Fibroblast of the aortic adventitia (primary cell): Measurements from ENCODE around the gene TAC3. TPM values are rescaled to one million over a fixed set of nuclear protein-coding genes. Genes with fewer than 3 reads are reported as not detected.

Source experiments
- DNase-seq: peaks from one replicate; pipeline ENCODE4 v3.0.0-alpha.2; 2010; ENCODE audit warnings: low read depth
- H3K4me3 ChIP-seq: 2 replicates; pipeline ENCODE4 v1.5.1; 2011; ENCODE audit warnings: low read depth, mild to moderate bottlenecking, control low read depth, low read length, moderate library complexity
- CTCF ChIP-seq: IDR thresholded peaks from 2 replicates; pipeline ENCODE4 v1.5.1; 2011; ENCODE audit warnings: mild to moderate bottlenecking, low read length, control low read depth, inconsistent platforms; ENCODE audit not compliant: insufficient read depth
- total RNA-seq: library from RNA; depleted of rRNA; stranded (reverse); fragments of >200 nt; gene quantifications from 2 replicates; pipeline ENCODE4 v1.2.3, GENCODE V29; 2012; ENCODE audit warnings: low replicate concordance

The TAC3 gene
- total RNA-seq, 1 donor = not detected

- no peak overlapping the region for H3K4me3 ChIP-seq
- TF ChIP-seq CTCF = no peak
- DNase-seq = no peak
Measured at GRCh38 chr12:57037264-57037663, 20.9 kb upstream of the TAC3 start.

GRCh38 chr12:57033431-57033830 is 17.1 kb upstream of the TAC3 start:
- no peak for TF ChIP-seq CTCF
- H3K4me3 ChIP-seq = no peak overlapping the region
- no peak for DNase-seq

- DNase-seq = no peak
- TF ChIP-seq CTCF = no peak
- no peak overlapping the region for H3K4me3 ChIP-seq
Measured at GRCh38 chr12:57031789-57032188, 15.5 kb upstream of the TAC3 start.

GRCh38 chr12:57031138-57031725 is 14.9 kb upstream of the TAC3 start:
- DNase-seq = no peak
- TF ChIP-seq CTCF = no peak
- no peak overlapping the region for H3K4me3 ChIP-seq

- DNase-seq = no peak
- no peak for TF ChIP-seq CTCF
- H3K4me3 ChIP-seq = no peak overlapping the region
Measured at GRCh38 chr12:57029457-57029856, 13.1 kb upstream of the TAC3 start.

GRCh38 chr12:57027805-57028153 is 11.4 kb upstream of the TAC3 start:
- no peak for DNase-seq
- no peak overlapping the region for H3K4me3 ChIP-seq
- TF ChIP-seq CTCF = no peak

GRCh38 chr12:57027011-57027804 is 10.9 kb upstream of the TAC3 start:
- no peak for DNase-seq
- no peak for TF ChIP-seq CTCF
- H3K4me3 ChIP-seq = no peak overlapping the region
